ENCODE data around the gene SHH.
"Not testable (repeated sequence)": the region's sequence is repeated elsewhere in the genome, so short reads cannot be mapped to it uniquely, and the experiment has no call there.

Gene SHH

DNA sequence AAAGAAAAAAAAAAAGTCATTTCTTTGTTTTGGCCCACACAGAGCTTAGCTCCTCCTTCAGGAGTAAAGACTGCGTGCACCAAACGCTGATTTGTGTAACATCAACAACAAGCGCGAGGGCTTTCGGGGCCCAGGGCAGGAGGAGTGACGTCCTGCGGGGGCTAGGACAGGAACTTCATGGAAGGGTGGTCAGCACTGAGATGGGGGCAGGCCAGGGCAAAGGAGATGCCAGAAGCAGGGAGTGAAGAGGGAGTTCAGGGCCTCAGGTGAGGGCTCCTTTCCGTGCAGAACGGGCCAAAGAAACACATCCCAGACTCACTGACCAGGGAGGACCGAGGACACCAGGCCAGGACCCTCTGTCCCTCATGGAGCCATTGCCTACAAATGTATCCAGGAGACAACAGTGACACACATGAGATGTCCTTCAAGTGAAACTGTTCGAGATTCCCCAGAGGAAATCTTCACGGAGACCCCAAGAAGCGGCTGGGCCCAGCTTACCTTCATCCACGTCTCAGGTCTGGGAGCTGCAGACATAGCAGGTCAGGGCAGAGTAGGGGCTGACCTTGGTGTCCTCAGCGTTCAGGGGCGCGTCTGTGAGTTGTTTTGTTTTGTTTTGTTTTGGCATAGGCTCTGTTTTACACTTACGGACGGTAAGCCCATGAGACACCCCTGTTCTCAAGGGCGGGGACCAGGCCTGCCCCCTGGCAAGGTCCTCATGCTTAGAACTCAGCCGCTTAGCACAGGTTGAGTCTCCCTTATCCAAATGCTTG, 30.4 kb upstream of the SHH start:
- no peak for DNase-seq (ENCODE audit: low spot score)

GRCh38 chr7:155840909-155841308, 28.6 kb upstream of the SHH start:
- no peak for DNase-seq (ENCODE audit: low spot score)

GRCh38 chr7:155840262-155840885, 28.1 kb upstream of the SHH start:
- DNase-seq (ENCODE audit: low spot score) = no peak

DNA sequence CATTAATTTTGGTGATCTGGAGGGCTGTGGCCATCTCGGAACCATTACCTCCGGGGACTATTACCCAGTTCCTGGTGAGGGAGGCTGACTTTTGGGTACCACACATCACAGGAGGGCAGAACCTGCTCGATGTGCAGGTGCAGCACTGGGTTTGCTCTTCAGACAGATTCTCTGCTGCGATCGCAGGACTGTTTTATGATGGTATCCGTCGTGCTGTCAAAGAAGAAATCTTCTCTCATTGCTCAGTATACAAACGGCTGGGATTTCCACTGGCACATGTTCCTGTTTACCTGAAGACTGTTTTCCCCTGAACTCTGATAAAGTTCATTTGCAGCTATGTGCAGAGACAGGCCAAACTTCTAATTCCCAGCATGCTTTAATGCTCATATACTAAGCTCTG, 27.2 kb upstream of the SHH start:
- no peak for DNase-seq (ENCODE audit: low spot score)

DNA sequence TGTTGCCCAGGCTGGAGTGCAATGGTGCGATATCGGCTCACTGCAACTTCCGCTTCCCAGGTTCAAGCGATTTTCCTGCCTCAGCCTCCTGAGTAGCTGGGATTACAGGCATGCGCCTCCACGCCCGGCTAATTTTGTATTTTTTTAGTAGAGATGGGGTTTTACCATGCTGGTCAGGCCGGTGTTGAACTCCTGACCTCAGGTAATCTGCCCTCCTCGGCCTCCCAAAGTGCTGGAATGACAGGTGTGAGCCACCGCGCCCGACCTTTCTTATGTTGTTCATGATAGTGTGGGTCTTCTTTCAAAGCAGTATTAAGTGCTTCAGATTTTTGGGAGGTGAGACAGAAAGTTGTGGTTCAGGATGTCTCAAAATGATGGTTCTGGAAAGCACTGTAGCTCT, 26.0 kb upstream of the SHH start:
- not testable (repeated sequence) for DNase-seq (ENCODE audit: low spot score)

- DNase-seq (ENCODE audit: low spot score) = no peak
These were observed 24.8 kb upstream of the SHH start for GRCh38 chr7:155837126-155837479.

GRCh38 chr7:155836216-155837125, 24.2 kb upstream of the SHH start:
- DNase-seq (ENCODE audit: low spot score) = peak; percentile 46

- no peak for DNase-seq (ENCODE audit: low spot score)
These were observed 23.4 kb upstream of the SHH start for GRCh38 chr7:155835446-155836215.

- no peak for DNase-seq (ENCODE audit: low spot score)
These were observed 22.3 kb upstream of the SHH start for GRCh38 chr7:155834486-155835048.

DNA sequence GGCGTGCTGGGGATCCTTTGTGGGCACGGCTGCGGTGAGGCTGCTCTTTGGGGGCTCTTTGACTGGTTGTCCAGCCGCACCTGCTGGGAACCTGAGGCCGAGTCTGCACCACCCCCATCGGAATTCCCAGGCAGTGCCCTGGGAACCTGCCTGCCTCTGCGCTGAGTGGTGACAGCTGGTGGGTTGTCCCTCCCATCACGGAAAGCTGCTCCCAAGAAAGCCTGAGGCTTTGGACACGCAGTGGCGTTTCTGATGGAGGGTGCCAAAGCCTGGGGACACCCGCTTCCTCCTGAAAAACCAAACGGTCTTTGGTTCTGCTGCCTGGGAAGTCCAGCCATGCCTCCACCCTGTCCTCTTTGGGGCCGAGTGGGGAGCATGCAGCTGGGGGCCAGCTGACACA, 21.4 kb upstream of the SHH start:
- DNase-seq (ENCODE audit: low spot score) = no peak

DNA sequence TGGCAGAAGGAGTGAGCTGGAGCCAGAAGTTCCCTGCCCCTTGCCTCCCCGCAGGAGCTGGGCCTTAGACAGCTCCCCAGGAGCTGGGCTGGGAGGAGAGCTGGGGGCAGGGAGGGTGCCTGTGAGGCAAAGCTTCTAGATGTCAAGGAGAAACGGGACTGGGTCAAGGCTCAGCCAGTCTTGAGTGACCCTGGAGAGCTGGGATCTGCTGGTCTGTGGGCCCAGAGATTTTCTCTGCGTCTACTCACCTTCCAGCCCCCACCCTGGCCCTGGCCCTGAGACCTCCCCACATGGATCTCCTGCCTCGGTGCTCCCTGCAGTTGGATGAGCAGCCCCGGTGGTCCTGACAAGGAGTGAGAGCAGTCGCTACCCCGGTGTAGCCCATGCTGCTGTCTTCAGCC, 20.3 kb upstream of the SHH start:
- no peak for DNase-seq (ENCODE audit: low spot score)

DNA sequence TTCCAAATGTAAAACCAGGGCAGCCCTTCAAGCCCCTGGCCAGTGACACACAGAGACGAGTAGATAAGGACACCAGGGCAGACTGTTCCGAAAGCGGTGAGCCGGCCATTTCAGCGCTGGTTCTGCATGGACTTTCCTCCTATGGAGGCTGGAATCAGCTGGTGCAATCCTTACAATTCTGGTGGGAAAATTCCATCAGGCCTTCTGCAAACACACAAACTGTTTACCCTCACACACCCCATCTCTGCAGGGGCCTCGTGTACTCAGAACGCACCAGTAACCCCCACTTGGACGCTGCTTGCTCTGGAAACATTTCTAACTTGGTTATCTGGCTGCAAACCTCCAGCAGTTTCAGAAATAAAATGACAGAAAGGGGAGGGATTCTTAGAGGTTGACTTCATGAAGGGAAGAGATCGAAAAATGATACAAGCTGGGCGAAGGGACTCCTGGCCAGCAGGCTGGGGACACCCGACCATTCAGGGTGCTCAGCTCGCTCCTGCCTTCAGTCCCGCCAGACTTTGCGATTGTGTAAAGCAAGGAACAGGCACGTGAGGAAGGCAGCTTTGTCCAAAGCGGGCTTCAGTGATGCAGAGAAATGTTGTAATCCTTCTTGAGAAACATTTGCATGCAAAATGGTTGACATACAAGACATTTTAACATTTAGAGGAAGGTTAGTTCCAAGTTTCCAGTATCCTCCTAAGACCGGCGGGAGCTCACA, 19.7 kb upstream of the SHH start:
- DNase-seq (ENCODE audit: low spot score) = no peak

- DNase-seq (ENCODE audit: low spot score) = no peak
These were observed 18.9 kb upstream of the SHH start for GRCh38 chr7:155830961-155831806.

DNA sequence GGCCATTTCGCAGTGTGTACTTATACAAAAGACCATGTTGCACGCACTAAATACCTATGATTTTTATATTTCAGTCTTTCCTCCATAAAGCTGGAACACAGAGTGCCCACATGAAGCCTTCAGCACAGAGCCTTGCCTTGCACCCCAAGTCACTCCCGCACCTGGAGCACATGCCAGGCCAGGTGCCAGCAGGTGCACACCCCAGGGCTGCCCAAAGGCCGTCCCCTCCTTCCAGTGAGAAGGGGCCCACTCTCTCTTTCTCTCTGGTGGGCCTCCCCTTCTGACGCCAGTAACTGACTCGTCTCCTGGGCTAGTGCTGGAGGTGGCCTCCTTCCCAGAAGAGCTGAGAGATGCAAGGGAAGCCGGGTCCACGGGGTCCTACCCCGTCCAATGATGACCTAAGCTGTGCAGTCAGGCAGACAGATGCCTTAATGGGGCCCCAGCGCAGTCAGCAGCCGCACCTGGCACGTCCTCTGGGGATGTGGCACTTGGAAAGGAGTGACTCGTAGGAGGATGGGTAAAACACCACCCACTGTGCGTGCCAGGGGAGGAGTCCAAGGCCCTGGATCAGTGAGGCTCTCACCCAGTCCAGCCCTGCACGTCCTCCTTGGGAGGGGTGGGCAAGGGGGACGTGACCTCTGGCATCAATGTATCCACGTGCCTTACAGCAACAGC, 17.7 kb upstream of the SHH start:
- no peak for DNase-seq (ENCODE audit: low spot score)

GRCh38 chr7:155825336-155825735, 13.1 kb upstream of the SHH start:
- DNase-seq (ENCODE audit: low spot score) = no peak

GRCh38 chr7:155824227-155824886, 12.1 kb upstream of the SHH start:
- DNase-seq (ENCODE audit: low spot score) = no peak

- DNase-seq (ENCODE audit: low spot score) = no peak
These were observed 9.6 kb upstream of the SHH start for GRCh38 chr7:155821851-155822250.

- DNase-seq (ENCODE audit: low spot score) = no peak
These were observed 8.5 kb upstream of the SHH start for GRCh38 chr7:155820788-155821187.

DNA sequence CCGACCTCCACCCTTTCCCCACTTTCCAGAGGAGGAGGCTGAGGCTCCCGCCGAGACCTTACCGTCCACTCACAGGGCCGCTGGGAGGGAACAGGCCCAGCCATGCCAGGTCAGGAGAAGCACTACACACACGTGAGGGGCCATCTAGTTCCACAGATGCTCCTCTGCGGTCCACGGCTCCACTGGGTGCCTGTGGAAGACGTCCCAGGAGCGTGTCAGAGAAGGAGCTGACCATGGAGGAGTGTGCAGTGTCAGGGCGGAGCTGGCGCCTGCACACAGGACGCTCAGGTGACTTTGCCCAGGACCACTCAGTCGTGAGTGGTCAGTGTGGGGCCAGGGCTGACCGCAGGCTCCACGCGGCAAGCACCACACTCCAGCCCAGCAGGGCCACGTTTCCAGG, 8.0 kb upstream of the SHH start:
- no peak for DNase-seq (ENCODE audit: low spot score)

Data from iPS-NIHi11 (cell line).